ENCODE results near the gene MRPL19.

Gene MRPL19

DNA sequence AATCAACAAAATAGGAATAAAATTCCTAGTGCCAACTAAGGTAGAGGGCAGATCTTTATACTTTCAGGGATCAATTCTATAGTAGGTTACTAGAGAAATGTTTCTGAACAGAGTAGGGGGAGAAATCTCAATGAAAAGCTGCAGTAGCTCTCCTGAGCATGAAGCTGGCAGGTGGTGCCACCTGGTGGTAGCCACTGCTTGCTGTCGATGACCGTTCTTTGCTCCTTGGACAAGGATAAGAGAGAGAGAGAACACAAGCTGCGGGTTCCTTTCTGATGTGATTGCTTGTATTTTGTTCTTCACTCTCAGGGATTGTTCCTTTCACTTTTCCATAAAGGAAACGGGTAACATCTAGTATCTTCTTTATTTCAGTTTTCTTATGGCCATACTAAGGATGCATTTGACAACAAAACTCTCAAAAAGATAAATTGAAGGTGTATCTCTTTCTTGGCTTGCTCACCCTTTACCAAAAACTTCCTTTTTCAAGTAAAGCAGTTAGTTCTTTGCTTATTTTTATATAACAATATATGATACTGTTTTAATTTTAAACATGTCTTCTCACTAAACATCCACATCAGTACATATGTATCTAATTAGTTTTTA lies 18.6 kb upstream of the MRPL19 start:
- no peaks in the 10 kb centered on the region for H3K9me3 Mint-ChIP-seq
- ATAC-seq (replicated peaks) (peak; percentile 77 to 91), DNase-seq (peak; percentile 35)
- no peaks in the 10 kb centered on the region for H3K4me1 Mint-ChIP-seq
- H3K36me3 Mint-ChIP-seq: no peaks in the 10 kb centered on the region
- peaks cover 33 to 38% of the 10 kb centered on the region in 2 donors for H3K27me3 Mint-ChIP-seq
- H3K27ac Mint-ChIP-seq: no peak overlapping the region
- H3K4me3 Mint-ChIP-seq: no peak overlapping the region

DNA sequence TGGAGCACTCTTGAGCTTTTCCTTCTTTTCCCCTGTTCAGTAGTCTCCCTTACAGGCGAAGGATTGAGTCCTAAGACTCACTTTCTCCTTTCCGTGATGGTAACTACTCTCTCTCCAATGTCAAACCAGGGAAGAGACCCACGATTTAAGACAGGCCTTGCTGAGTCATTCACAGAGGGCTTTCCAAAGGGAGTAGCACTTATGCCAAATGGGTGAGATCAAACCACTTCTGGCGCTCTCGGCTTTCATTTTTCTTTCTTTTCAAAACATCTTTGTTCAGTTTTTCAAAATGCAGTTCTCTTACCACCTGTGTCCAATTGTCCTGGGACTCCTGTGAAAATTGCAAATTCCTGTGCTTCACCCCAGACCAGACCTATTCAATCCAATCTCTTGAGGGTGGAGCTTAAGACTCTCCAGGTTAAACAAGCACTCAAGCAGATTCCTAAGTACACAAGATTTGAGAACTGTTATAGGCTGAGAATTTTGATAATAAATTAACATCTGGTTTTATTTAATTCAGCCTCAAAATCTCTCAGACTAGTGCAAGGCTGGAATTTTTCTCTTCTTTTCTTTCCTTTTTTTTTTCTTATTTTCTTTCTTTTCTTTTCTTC lies 14.4 kb upstream of the MRPL19 start:
- peaks cover 16 to 32% of the 10 kb centered on the region in 2 donors for H3K27me3 Mint-ChIP-seq
- ATAC-seq (replicated peaks) (no peak), DNase-seq (no peak)
- H3K4me1 Mint-ChIP-seq: no peaks in the 10 kb centered on the region
- no peak overlapping the region for H3K4me3 Mint-ChIP-seq
- H3K27ac Mint-ChIP-seq: no peak overlapping the region
- no peaks in the 10 kb centered on the region for H3K36me3 Mint-ChIP-seq
- H3K9me3 Mint-ChIP-seq: no peaks in the 10 kb centered on the region

DNA sequence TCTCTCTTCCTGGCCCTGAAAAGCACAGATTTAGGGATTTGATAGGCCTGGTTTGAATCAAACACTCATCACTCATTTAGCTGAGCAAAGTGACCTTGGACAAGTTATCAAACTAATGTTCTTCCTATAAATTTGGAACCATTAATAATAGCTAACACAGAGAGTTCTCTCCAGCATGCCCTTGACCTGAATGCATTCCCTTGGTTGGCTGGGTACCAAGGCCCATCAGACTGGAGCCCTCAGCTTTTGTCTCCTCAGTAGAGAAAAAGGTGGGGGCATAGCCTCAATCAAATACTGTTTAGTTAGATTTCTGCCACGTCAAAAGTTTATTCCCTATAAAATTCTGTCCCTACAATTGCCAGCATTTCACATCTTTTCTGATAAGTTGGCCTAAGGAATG lies 13.8 kb upstream of the MRPL19 start:
- Mint-ChIP-seq H3K27ac (no peak overlapping the region), H3K4me3 (no peak overlapping the region), H3K27me3 (peaks cover 23 to 38% of the 10 kb centered on the region in 2 donors), H3K4me1 (no peaks in the 10 kb centered on the region), H3K36me3 (no peaks in the 10 kb centered on the region), H3K9me3 (no peaks in the 10 kb centered on the region)
- DNase-seq (no peak), ATAC-seq (replicated peaks) (no peak)

DNA sequence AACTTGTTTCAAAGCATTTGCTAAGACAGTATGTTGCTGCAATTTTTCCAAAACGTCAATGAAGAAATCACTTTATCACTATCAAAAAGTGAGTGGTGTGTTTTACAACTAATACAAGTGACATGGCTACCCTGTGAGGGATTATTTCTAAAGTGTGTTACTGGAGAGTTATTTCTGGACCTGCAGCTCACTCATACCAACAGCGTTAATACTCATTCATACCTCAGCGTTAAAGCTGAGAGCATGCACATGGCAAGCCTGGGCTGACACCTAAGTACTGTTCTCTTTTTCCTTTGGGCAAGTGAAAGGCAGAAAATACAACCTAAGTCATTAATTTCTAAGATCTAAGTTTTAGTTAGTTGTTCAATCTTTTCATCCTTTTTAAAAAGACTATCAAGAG lies 13.0 kb upstream of the MRPL19 start:
- no peaks in the 10 kb centered on the region for H3K9me3 Mint-ChIP-seq
- no peaks in the 10 kb centered on the region for H3K36me3 Mint-ChIP-seq
- no peak overlapping the region for H3K4me3 Mint-ChIP-seq
- H3K27ac Mint-ChIP-seq: no peak overlapping the region
- DNase-seq (no peak), ATAC-seq (replicated peaks) (no peak)
- H3K4me1 Mint-ChIP-seq: no peaks in the 10 kb centered on the region
- peaks cover 26 to 42% of the 10 kb centered on the region in 2 donors for H3K27me3 Mint-ChIP-seq

DNA sequence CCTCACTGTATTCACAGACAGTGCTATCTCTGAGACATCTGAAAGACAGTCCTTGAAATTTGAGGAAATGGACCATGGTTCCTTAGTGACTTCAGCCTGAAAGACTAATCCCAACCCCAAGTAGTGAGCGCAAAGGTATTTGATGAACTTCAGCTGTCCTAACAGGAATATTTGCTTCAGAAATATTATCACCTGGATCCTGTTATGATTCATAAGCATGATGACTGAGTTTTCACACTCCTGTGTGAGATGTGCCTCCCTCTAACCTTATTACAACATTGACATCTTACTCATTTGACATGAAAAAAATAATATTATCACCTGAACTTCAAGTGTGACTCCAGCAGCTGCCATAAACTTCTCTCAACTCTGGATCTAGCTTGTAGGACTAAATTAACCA lies 11.6 kb upstream of the MRPL19 start:
- H3K36me3 Mint-ChIP-seq: no peaks in the 10 kb centered on the region
- peaks cover 33 to 48% of the 10 kb centered on the region in 2 donors for H3K27me3 Mint-ChIP-seq
- H3K9me3 Mint-ChIP-seq: no peaks in the 10 kb centered on the region
- H3K4me3 Mint-ChIP-seq: no peak overlapping the region
- no peak for ATAC-seq (replicated peaks)
- no peaks in the 10 kb centered on the region for H3K4me1 Mint-ChIP-seq
- no peak overlapping the region for H3K27ac Mint-ChIP-seq
- DNase-seq: no peak

DNA sequence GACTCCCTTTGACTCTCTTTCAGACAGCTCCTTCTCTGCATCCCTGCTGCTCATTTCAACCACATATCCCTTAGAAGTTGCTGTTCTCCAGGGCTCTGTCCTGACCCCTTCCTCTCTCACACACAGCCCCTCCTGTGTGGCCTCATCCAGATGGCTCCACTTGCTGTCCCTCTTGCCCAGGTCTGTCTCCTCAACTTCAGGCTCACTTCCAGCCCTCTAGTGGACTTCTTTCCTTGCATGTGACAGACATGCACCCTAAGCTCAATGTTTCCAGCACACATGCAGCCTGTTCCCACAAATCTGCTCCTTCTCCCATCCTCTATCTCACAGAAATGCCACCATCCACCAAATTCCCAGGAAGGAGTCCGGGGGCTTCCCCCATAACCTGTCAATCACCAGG lies 9.0 kb upstream of the MRPL19 start:
- Mint-ChIP-seq H3K4me3 (no peak overlapping the region), H3K36me3 (no peaks in the 10 kb centered on the region), H3K27me3 (peaks cover 22 to 31% of the 10 kb centered on the region in 2 donors), H3K9me3 (no peaks in the 10 kb centered on the region), H3K4me1 (no peaks in the 10 kb centered on the region), H3K27ac (no peak overlapping the region)
- ATAC-seq (replicated peaks) (no peak), DNase-seq (no peak)

DNA sequence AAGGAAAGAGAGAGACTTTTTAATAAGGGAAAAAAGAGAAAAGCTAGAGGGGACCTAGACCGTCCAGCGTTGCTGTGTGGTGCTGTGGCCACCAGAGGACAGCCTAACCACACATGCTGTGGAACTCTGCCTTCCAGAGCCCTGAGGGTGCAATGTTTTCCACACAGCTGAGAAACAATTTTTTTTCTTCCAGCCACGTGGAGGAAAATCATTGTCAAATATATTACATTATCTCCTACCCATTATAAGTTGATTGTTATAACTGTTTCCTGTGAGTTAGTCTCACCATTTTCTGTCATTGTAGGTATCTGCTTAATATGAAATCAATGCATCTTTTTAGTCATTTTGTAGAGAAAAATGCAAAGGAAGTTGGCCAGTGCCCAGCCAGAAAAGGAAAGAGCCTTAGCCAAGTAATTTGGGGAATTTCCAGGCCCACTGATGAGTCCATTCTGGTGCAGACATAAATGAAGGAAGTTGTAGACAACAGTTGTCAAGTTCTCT lies 5.9 kb upstream of the MRPL19 start:
- Mint-ChIP-seq H3K9me3 (no peaks in the 10 kb centered on the region), H3K4me1 (no peaks in the 10 kb centered on the region), H3K27me3 (peaks cover 16 to 29% of the 10 kb centered on the region in 2 donors), H3K36me3 (peaks cover 3% of the 10 kb centered on the region in 2 donors), H3K4me3 (no peak overlapping the region), H3K27ac (no peak overlapping the region)
- DNase-seq (peak; percentile 5), ATAC-seq (replicated peaks) (peak; percentile 89 to 95)

DNA sequence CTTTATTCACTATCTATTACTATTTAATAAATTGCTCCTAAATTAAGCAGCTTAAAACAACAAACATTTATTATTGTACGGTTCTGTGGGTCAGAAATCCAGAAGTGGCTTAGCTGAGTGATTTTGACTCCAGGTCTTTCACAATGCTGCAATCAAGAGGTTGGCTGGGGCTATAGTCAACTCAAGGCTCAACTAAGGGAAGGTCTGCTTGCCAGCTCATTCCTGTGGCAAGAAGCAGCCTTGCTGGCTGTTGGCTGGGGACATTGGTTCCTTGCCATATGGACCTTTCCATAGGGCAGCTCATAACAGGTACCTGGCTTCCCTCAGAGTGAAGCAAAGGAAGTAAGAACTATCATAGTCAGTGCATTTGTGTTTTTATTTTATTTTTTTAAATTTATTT lies 5.0 kb upstream of the MRPL19 start:
- Mint-ChIP-seq H3K9me3 (no peaks in the 10 kb centered on the region), H3K27me3 (peaks cover 16 to 23% of the 10 kb centered on the region in 2 donors), H3K4me3 (no peak overlapping the region), H3K36me3 (peaks cover 3% of the 10 kb centered on the region in 2 donors), H3K27ac (no peak overlapping the region), H3K4me1 (peaks cover 2 to 8% of the 10 kb centered on the region in 2 donors)
- DNase-seq (no peak), ATAC-seq (replicated peaks) (no peak)

DNA sequence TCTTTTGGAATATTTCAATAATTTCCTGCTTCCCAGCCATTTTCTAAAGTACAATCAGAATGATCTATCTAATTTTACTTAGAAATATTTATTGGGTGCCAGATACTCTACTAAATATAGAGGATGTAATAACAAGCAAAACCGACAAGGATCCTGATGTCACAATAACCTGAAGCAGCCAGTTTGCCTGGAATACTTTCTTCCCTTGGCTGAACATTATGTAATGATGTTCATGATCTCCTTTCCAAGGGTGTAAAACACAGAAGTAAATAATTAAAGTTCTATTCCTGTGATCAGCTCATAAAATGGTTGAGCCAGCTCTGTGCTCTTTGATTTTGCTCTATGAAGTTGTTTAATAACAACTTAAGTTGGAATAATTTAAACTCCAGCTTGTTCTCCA lies 2.6 kb upstream of the MRPL19 start:
- Mint-ChIP-seq H3K27ac (no peak overlapping the region), H3K4me1 (peaks cover 6 to 21% of the 10 kb centered on the region in 2 donors), H3K9me3 (no peaks in the 10 kb centered on the region), H3K27me3 (peaks cover 6 to 7% of the 10 kb centered on the region in 2 donors), H3K36me3 (peaks cover 3% of the 10 kb centered on the region in 2 donors), H3K4me3 (no peak overlapping the region)
- ATAC-seq (replicated peaks) (no peak), DNase-seq (no peak)

DNA sequence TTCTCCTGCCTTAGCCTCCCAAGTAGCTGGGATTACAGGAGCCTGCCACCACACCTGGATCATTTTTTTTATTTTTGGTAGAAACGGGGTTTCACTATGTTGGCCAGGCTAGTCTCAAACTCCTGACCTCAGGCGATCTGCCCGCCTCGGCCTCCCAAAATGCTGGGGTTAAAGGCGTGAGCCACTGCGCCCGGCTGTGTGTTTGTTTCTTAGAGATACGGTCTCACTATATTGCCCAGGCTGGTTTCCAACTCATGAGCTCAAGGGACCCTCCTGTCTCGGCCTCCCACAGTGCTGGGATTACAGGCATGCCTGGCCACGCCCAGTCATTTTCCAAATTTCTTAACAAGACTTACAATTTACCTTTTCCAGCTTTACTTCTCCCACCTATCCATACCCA lies 940 bp upstream of the MRPL19 start:
- H3K27me3 Mint-ChIP-seq: no peaks in the 10 kb centered on the region
- H3K4me3 Mint-ChIP-seq: no peak overlapping the region
- ATAC-seq (replicated peaks): no peak
- peaks cover 8 to 25% of the 10 kb centered on the region in 2 donors for H3K4me1 Mint-ChIP-seq
- no peaks in the 10 kb centered on the region for H3K9me3 Mint-ChIP-seq
- no peak for DNase-seq
- H3K36me3 Mint-ChIP-seq: peaks cover 9 to 11% of the 10 kb centered on the region in 2 donors
- H3K27ac Mint-ChIP-seq: peak overlapping the region; percentile 37

DNA sequence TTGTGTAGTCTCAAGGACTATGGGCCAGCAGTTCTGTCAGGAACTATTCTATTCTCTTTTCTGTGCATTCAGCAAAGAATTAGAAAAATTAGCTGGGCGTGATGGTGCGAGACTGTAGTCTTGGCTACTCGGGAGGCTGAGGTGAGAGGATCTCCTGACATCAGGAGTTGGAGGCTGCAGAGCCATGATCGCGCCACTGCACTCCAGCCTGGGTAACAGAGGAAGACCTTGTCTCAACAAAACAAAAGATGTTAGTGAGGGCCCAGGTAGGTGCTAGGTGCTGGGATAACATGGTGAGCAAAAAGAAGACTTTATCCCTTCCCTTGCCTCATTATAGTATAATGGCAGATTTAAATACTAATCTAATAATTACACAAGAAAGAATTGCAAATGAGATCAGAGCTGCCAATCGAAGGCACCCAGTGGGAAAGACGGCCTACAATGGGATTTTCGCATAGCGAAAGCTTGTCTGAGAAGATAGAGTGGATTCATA lies 447 bp upstream of the MRPL19 start:
- peaks cover 10 to 12% of the 10 kb centered on the region in 2 donors for H3K36me3 Mint-ChIP-seq
- DNase-seq (no peak), ATAC-seq (replicated peaks) (peak in 1 of 2 donors; percentile 2)
- H3K4me3 Mint-ChIP-seq: peak overlapping the region; percentile 94 to 97
- no peaks in the 10 kb centered on the region for H3K27me3 Mint-ChIP-seq
- H3K27ac Mint-ChIP-seq: peak overlapping the region; percentile 98
- H3K4me1 Mint-ChIP-seq: peaks cover 10 to 27% of the 10 kb centered on the region in 2 donors
- H3K9me3 Mint-ChIP-seq: no peaks in the 10 kb centered on the region

DNA sequence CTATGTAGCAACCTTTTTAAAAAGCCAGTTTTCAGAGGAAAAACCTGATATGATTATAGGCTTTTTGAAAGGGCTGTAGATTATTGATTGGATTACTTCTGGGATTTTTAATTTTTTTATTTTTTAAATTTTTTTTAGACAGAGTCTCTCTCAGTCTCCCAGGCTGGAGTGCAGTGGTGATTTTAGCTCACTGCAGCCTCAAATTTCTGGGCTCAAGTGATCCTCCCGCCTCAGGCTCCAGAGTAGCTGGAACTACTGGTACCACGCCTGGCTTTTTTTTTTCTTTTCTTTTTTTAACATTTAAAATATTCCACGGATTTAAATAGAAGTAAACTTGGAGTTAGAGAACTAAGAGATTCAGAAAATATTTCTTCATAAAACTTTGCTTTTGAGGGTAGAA lies 1.2 kb downstream of the MRPL19 start:
- Mint-ChIP-seq H3K36me3 (peaks cover 18 to 19% of the 10 kb centered on the region in 2 donors), H3K9me3 (no peaks in the 10 kb centered on the region), H3K4me3 (peak overlapping the region; percentile 94 to 97), H3K27me3 (no peaks in the 10 kb centered on the region), H3K27ac (no peak overlapping the region), H3K4me1 (peaks cover 10 to 27% of the 10 kb centered on the region in 2 donors)
- DNase-seq (no peak), ATAC-seq (replicated peaks) (no peak)

DNA sequence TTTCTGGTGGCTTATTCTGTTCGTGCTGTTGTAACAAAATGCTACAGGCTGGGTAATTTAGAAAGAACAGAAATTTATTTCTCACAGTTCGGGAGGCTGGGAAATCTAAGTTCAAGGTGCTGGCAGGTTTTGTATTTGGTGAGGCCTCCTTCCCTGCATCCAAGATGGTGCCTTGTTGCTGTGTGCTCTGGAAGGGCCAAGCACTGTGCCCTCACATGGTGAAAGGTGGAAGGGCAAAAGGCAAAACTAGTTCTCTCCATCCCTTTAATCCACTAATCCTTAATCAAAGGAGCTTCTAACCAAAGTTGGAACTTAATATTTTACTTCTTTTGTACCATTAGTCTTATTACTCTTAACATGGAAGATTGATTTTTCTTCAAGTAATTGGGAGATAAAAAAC lies 7.4 kb downstream of the MRPL19 start:
- Mint-ChIP-seq H3K9me3 (peaks cover 5 to 9% of the 10 kb centered on the region in 2 donors), H3K4me1 (peaks cover 6 to 12% of the 10 kb centered on the region in 2 donors), H3K27me3 (no peaks in the 10 kb centered on the region), H3K36me3 (peaks cover 47 to 68% of the 10 kb centered on the region in 2 donors), H3K4me3 (no peak overlapping the region), H3K27ac (no peak overlapping the region)
- DNase-seq (no peak), ATAC-seq (replicated peaks) (no peak)

DNA sequence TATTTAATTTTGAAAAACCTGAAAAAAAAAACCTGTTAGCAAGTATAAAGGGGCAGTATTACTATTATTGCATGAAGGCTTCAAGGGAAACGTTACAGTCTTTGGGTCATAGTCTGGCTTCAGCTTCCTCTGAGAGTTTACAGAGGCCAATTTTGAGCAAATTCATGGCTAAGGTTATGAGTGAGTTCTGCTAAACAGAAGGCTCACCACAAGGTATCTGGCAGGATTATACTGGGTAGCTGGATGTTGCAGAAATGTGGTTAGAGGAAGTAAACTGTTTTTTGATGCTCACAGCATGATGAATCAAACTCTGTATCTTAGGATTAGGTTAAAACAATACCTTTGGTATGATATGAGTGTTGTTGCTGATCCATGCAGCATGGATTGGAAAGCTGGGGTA lies 9.3 kb downstream of the MRPL19 start:
- peaks cover 10 to 19% of the 10 kb centered on the region in 2 donors for H3K9me3 Mint-ChIP-seq
- peaks cover 56 to 80% of the 10 kb centered on the region in 2 donors for H3K36me3 Mint-ChIP-seq
- no peak overlapping the region for H3K4me3 Mint-ChIP-seq
- ATAC-seq (replicated peaks) (no peak), DNase-seq (no peak)
- H3K27ac Mint-ChIP-seq: no peak overlapping the region
- no peaks in the 10 kb centered on the region for H3K27me3 Mint-ChIP-seq
- peaks cover 2 to 19% of the 10 kb centered on the region in 2 donors for H3K4me1 Mint-ChIP-seq

DNA sequence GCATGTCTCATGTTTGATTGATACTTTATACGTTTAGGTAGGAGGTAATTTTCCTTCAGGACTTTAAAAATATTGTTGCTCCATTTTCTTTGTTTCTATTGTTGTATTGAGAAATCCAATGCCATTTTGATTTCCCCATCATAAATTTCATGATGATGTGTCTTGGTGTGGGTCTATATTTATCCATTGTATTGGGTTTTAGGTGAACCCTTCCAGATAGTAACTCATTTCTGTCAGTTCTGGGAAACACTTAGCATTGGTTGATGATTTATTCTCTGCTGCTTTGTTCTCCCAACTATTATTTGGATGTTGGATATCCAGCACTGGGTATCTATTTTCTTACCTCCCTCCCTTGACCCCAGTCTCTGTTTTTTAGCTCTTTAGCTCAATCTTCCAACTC lies 10.0 kb downstream of the MRPL19 start:
- H3K27me3 Mint-ChIP-seq: no peaks in the 10 kb centered on the region
- H3K4me1 Mint-ChIP-seq: peaks cover 2 to 20% of the 10 kb centered on the region in 2 donors
- H3K4me3 Mint-ChIP-seq: no peak overlapping the region
- no peak overlapping the region for H3K27ac Mint-ChIP-seq
- H3K36me3 Mint-ChIP-seq: peaks cover 57 to 82% of the 10 kb centered on the region in 2 donors
- peaks cover 10 to 19% of the 10 kb centered on the region in 2 donors for H3K9me3 Mint-ChIP-seq
- no peak for DNase-seq
- ATAC-seq (replicated peaks): no peak
